ENCODE data around the gene SOX5.
"Not testable (repeated sequence)": the region's sequence is repeated elsewhere in the genome, so short reads cannot be mapped to it uniquely, and the experiment has no call there.

SOX5 gene

DNA sequence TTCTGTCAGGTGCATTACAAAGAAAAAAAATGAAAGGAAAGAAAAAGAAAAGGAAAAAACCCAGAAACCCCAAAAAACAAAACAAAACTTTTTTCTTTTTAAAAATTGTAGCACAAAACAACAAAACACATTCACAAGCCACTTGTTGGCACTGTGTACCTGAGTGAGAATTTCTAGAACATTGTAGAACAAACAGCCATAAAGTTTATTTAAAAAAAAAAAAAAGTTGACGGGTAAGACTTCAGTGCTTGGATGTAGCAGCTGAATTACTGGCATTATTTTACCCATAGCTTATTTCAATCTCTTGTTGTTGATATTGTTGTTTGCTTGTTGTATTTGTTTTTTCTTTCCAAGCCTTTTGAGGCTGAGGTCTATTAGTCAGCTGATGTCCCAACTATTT, 415.8 kb downstream of the SOX5 start:
- DNase-seq = no peak

DNA sequence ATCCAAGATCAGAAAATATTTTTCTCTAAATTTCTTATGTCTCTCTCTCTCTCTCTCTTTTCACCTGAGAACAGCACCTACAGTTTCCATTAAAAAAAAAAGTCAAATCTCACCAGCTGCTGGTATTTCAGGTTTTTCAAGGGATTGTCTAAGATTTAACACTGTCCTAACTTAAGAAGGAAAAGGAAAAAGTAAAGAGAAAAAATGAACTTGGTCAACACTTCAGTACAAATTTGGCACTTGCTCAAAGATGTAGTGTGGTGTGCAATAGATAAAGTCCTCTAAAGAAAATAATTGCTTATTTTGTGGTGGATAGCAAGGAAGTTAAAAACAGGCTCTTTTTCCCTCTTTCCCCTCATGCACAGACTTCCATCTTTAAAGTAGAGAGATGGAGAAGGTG, 416.2 kb downstream of the SOX5 start:
- DNase-seq = no peak

DNA sequence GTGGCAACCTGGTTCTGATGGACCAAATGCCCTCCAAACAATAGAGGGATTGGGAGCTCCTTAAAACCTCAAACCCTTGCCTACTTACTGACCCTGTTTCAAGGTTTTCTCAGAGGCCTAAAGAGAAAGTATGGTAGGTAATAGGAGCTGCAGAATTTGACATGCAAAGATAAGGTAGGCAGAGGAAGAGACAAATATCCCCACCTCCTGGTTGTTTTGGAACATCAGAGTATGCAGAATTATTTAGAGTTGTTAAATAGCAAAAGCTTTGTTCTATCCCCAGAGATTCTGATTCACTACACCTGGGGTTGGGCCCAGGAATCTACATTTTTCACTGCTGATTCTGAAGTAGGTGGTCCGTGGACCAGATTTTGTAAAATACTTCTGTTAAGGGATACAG, 421.2 kb downstream of the SOX5 start:
- DNase-seq = no peak

DNA sequence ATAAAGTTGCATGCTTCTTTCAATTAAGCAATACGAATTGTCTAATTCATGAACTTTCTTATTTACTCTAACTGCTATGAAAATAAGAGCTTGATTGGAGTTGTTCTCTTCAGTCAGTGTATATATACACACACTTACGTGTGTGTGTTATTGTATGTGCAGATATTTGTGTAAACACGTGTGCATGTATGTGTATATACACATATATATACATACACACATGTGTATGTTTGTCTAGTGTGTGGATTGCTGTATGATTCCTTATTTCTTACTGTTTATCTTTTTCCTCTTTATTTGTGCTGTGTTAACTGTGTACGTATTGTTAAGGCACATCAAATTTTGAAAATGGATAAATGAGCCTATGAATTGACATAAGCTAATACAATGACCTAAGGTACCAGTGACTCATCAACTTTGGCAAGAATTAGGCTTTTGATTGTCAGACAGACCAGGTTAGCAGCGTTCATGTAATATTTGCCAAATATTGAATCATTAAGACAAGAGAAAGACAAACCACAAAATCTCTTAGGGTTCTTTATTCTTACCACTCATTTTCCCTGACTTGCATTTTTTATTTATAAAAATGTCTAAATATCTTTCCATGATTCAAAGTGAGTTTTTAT, 423.9 kb downstream of the SOX5 start:
- no peak for DNase-seq

DNA sequence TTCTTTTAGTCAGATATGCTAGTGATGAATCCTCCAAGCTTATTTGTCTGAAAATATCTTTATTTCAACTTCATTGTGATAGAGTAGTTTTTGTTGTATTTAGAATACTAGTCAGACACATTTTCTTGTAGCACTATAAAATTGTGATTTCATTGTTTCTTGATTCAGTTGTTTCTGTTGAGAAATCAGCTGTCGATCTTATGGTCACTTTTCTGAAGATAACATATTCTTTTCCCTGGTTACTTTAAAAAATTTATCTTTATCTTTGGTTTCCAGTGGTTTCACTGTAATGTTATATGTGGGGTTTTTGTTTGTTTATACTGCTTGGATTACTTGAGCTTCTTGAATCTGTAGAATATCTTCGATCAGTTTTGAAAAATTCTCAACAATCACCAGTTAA, 426.1 kb downstream of the SOX5 start:
- DNase-seq = no peak

DNA sequence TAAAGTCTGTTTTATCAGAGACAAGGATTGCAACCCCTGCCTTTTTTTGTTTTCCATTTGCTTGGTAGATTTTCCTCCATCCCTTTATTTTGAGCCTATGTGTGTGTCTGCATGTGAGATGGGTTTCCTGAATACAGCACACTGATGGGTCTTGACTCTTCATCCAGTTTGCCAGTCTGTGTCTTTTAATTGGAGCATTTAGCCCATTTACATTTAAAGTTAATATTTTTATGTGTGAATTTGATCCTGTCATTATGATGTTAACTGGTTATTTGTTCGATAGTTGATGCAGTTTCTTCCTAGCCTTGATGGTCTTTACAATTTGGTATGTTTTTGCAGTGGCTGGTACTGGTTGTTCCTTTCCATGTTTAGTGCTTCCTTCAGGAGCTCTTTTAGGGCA, 430.0 kb downstream of the SOX5 start:
- DNase-seq = not testable (repeated sequence)

DNA sequence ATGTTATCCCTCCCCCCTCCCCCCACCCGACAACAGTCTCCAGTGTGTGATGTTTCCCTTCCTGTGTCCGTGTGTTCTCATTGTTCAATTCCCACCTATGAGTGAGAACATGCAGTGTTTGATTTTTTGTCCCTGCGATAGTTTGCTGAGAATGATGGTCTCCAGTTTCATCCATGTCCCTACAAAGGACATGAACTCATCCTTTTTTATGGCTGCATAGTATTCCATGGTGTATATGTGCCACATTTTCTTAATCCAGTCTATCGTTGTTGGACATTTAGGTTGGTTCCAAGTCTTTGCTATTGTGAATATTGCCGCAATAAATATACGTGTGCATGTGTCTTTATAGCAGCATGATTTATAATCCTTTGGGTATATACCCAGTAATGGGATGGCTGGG, 433.7 kb downstream of the SOX5 start:
- DNase-seq = not testable (repeated sequence)

DNA sequence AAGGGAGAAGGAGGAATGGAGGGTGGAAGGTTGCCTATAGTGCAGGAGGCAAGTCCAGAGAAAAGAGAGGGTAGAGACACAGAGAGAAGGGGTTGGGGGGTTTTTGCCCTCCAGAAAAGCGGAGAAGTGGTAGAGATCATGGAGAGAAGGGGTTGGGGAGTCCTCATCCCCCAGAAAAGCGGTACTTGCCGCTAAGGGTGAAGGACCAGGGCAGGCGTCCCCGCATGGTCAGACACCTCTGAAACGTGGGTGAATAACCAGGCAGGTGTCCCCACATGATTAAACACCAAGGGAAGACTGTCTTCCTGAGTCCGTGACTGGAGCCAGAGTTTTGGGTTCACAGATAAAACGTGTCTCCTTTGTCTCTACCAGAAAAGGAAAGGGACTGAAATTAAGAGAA, 439.0 kb downstream of the SOX5 start:
- no peak for DNase-seq

DNA sequence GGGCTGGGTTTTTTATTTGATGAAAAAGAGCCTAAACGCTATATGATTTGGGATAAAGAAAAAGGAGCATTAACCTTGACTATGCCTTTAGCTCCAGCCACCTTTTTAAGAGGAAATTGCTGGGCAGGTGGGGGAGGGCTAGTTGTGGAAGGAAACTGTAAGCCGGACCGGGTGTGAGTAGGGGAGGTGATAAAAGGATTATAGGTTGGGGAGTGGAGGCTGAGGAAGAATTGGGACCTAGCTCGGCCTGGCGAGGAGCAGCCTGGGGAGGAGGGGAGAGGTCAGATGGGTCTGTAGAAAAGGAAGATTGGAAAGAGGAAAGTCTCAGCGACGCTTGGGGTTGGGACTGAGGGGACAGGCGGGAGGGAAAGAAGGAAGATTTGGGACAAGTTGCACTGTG, 439.6 kb downstream of the SOX5 start:
- not testable (repeated sequence) for DNase-seq

DNA sequence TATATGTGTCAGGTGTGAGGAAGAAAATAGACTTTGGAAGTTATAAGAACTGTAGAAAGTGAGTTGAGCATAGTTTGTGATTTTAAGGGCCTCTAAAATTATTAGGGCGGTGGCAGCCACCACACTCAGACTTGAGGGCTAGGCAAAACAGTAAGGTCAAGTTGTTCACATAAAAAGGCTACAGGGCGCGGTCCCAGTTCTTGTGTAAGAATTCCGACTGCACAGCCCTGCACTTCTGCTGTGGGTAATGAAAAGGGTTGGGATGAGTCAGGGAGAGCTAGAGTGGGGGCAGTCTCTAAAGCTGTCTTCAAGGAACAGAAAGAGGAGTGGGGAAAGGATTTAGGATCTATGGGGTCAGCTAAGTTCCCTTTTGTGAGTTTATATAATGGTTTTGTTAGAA, 441.7 kb downstream of the SOX5 start:
- DNase-seq = not testable (repeated sequence)

DNA sequence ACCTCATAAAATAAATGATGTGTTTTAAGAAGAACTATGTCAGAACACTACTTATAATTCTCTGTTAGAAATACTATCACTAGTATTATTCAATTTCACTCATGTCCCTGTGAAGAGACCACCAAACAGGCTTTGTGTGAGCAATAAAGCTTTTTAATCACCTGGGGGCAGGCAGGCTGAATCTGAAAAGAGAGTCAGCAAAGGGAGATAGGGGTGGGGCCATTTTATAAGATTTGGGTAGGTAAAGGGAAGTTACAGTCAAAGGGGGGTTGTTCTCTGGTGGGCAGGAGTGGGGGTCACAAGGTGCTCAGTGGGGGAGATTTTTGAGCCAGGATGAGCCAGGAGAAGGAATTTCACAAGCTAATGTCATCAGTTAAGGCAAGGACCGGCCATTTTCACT, 443.7 kb downstream of the SOX5 start:
- not testable (repeated sequence) for DNase-seq

DNA sequence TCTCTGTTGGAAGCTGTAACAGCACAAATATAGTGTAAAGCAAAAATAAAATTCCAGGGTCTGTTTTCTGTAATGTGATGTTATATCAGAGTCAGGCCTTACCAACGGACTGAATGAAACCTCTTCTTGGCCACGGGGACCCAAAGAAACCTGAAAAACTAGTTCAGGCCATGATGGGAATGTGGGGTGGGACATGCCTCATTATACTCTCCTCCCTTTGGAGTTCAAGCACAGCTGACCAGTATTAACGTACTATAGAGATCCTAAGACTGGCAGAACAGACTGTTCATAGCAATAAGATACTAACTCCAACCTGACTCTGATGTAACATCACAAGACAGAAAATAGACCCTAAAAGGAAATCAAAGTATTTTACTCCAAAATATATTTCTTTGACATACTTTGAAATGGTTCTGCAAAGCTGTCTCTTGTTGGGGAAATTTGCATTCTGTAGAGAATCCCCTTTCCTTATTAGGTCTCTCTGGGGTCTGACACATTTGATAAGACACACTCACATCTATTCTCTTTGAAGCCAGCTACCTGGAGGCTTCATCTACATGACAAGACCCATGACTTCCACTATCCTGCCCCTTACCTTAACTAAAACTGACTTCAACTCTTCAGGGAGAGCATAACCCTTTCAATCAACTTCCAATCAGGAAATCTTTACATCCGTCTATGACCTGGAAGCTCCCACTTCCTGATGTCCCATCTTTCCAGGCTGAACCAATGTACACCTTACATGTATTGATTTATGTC, 444.6 kb downstream of the SOX5 start:
- DNase-seq = no peak

DNA sequence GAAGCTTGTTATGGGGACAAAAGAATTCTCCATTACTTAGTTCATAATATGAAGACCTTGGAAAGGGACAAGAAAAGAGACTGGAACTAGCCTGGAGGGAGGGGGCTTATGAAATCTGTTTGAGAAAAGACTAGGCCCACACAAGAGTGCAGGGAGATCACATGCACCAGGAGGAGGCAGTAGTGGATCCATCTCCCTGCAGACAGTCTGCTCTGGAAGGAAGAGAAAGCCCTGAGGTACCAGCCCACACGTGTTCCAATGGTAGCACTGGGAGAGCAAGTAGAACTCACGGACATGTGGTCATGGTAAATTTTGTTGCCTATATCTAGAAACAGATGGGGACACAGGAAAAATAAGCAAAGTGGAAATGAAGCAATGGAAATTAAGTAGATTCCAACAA, 445.4 kb downstream of the SOX5 start:
- DNase-seq = no peak

DNA sequence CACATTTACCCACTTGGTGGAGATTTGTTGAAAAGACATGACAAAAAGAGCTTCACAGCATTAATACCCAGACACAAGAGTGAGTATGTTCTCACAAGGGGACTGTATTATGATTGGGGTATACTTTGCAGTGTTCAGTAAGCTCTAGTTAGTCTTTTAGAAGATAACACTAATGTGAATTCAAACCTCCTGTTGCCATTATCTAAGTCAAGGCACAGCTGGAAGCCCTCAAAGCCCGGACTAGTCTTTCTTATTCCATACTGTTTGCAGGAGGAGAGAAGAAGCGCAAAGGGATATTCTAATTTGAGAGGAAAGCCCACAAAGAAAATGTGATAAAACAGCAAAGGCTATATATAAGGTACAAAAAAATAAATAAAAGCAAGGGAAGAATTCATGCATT, 445.9 kb downstream of the SOX5 start:
- DNase-seq = no peak

DNA sequence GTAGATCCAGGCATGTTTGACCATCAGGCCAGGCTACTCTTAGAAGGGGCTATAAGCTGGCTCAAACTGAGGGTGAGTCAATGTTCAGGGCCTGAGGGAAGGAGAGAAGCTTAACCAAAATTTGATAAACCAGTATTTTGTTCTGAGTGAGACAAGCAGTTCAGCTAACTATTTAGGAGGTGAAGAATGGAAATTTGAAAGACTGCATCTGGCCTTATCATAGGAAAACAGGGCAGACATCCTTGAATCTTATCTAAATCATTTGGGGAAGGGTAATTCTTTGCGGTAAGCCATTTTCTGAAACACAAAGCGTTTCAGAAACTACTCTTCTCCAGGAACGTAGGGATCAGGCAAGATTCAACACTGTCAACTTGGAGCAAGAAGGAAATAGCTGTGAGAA, 447.2 kb downstream of the SOX5 start:
- no peak for DNase-seq

DNA sequence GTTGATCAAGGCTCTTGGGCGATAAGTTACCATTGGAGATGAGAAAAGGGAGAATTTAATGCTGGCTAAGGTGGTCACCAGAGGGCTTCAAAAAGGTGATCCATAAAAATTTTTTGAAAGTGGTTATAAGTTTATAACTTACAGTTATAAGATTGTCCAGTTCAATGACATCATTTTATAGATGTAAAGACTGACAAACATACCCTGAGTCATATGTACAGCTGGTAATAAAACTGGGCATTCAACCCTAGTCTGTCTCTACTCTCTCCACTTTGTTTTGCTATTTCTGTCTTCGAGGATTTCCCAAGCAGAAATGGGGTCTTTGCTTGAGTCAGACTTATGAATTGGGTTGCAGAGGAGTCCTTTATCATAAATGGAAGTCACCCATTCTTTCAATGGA, 454.0 kb downstream of the SOX5 start:
- no peak for DNase-seq

DNA sequence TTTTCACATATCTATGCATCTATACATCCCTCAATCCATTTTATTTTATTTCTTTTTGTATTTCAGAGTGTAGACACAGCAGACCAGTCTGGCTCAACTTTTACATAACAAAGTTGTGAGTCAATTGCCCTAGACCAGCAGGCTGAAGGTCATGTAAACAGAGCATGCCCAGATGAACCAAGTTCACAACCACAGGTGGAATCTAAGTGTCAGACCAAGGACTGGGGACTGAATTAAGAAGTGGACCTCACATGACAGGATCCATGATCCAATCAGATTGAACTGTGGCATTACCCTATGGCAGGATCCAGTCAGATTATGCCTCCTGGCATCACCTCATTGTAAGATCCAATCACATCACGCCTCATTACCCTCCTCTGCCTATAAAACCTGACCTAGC, 455.8 kb downstream of the SOX5 start:
- no peak for DNase-seq

DNA sequence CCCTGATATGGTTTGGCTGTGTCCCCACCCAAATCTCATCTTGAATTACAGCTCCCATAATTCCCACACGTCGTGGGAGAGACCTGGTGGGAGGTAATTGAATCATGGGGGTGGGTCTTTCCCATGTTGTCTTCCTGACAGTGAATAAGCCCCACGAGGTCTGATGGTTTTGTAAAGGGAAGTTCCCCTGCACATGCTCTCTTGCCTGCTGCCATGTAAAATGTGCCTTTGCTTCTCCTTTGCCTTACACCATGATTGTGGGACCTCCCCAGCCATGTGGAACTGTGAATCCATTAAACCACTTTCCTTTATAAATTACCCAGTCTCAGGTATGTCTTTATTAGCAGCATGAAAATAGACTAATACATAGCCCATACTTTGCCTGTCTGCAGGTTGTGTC, 458.4 kb downstream of the SOX5 start:
- not testable (repeated sequence) for DNase-seq

DNA sequence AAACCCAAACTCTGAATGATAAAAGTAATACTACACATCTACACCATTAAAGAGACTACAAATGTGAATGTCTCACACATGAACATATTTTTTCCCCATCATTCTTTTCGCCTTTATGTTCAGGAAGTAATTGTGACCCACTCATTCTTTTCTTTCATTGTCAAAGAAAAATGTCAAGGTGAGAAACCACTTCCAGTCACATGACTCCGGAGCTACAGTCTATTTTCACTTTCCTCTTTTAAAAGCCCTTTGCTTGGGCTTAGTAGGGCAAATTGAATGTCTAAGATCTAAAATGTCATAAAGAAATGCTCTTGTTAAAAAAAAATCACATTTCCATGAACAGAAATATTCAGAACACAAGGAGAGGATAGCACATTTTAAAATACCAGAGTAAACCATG, 461.3 kb downstream of the SOX5 start:
- DNase-seq = no peak

DNA sequence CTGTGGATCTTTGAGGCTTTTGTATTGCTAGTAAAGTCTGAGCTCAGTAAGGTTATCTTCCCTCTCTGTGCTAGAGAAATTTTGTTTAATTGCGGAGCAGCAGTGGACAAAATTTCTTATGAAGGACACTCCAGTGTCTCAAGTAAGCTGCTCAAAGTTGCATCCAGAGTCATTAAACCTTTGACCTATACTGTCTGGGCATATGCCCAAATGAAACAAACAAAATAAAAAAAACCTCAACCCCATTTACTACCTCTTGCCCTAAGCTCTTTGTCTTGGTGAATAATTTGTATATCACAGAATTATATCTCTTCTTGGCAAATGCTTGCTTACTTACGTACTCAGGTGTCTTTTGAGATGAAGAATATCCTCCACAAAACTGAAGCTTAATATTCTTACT, 465.2 kb downstream of the SOX5 start:
- no peak for DNase-seq

DNA sequence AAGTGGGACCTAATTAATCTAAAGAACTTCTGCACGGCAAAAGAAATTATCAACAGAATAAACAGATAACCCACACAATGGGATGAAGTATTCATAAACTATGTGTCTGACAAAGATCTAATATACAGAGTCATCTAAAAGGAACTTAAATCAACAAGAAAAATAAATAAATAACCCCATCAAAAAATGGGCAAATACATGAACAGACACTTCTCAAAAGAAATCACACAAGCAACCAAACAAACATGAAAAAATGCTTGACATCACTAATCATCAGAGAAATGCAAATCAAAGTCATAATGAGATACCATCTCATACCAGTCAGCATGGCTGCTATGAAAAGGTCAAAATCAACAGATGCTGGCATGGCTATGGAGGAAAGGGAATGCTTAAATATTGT, 466.9 kb downstream of the SOX5 start:
- no peak for DNase-seq

All from CD4-positive, alpha-beta T cell treated with Interleukin-17A for 1 hour (primary cell).